ENCODE measurements around the gene ETNK2. TPM values are rescaled to one million over a fixed set of nuclear protein-coding genes. Genes with fewer than 3 reads are reported as not detected.
A peak's percentile ranks its signal among the peaks of the same experiment; 100 is the strongest.

The ETNK2 gene
- total RNA-seq, 1 donor from 2014 or later, result 5.3 TPM

- H3K27ac ChIP-seq, result no peak overlapping the region
These were observed 64.5 kb downstream of the ETNK2 start for GRCh38 chr1:204087181-204087892.

GRCh38 chr1:204085876-204086275, 66.0 kb downstream of the ETNK2 start:
- no peak overlapping the region for H3K4me3 Mint-ChIP-seq
- H3K27ac Mint-ChIP-seq, result no peak overlapping the region
- peaks cover 12% of the 10 kb centered on the region for H3K36me3 Mint-ChIP-seq
- DNase-seq (ENCODE audit: low spot score), result no peak
- H4K20me1 ChIP-seq (ENCODE audit: low read depth), result peaks cover 83% of the 10 kb centered on the region
- no peaks in the 10 kb centered on the region for H3K27me3 ChIP-seq
- peaks cover 100% of the 10 kb centered on the region for H3K79me2 ChIP-seq (ENCODE audit: low read depth)
- no peaks in the 10 kb centered on the region for H3K36me3 ChIP-seq
- peaks cover 31% of the 10 kb centered on the region for H3F3A ChIP-seq (ENCODE audit: low read depth)
- H3K9me3 Mint-ChIP-seq, result no peaks in the 10 kb centered on the region
- peaks cover 80% of the 10 kb centered on the region for H3K4me1 Mint-ChIP-seq
- H2AFZ ChIP-seq (replicated peaks), result no peak overlapping the region
- no peak overlapping the region for H3K9ac ChIP-seq
- H3K4me1 ChIP-seq, result peaks cover 68% of the 10 kb centered on the region
- no peak overlapping the region for H3K27ac ChIP-seq
- no peaks in the 10 kb centered on the region for H3K9me3 ChIP-seq (ENCODE audit: low read depth)
- no peak overlapping the region for H3K4me3 ChIP-seq
- H3K4me2 ChIP-seq, result no peak overlapping the region
- peaks cover 8% of the 10 kb centered on the region for H3K27me3 Mint-ChIP-seq (ENCODE audit: insufficient read depth, low read depth)
- TF ChIP-seq CTCF (IDR thresholded peaks at IDR 0.05) (no peak), EZH2phosphoT487 (IDR thresholded peaks at IDR 0.05) (no peak), EZH2 (IDR thresholded peaks at IDR 0.05) (no peak)

More at GRCh38 chr1:204087181-204087892, 64.5 kb downstream of the ETNK2 start:
- H2AFZ ChIP-seq (replicated peaks), result no peak overlapping the region
- no peaks in the 10 kb centered on the region for H3K9me3 ChIP-seq (ENCODE audit: low read depth)
- H3K4me3 ChIP-seq, result no peak overlapping the region
- H3K9me3 Mint-ChIP-seq, result no peaks in the 10 kb centered on the region
- H3K9ac ChIP-seq, result no peak overlapping the region
- H3F3A ChIP-seq (ENCODE audit: low read depth), result peaks cover 34% of the 10 kb centered on the region
- H3K4me3 Mint-ChIP-seq, result no peak overlapping the region
- peaks cover 100% of the 10 kb centered on the region for H3K79me2 ChIP-seq (ENCODE audit: low read depth)
- peaks cover 91% of the 10 kb centered on the region for H4K20me1 ChIP-seq (ENCODE audit: low read depth)
- no peak overlapping the region for H3K4me2 ChIP-seq
- no peaks in the 10 kb centered on the region for H3K36me3 ChIP-seq
- DNase-seq (ENCODE audit: low spot score), result no peak
- H3K27me3 Mint-ChIP-seq (ENCODE audit: insufficient read depth, low read depth), result peaks cover 4% of the 10 kb centered on the region
- peaks cover 12% of the 10 kb centered on the region for H3K36me3 Mint-ChIP-seq
- H3K4me1 ChIP-seq, result peaks cover 64% of the 10 kb centered on the region
- H3K4me1 Mint-ChIP-seq, result peaks cover 82% of the 10 kb centered on the region
- no peak overlapping the region for H3K27ac Mint-ChIP-seq
- TF ChIP-seq CTCF (IDR thresholded peaks at IDR 0.05), result no peak
- no peak for TF ChIP-seq EZH2 (IDR thresholded peaks at IDR 0.05)
- TF ChIP-seq EZH2phosphoT487 (IDR thresholded peaks at IDR 0.05), result no peak
- H3K27me3 ChIP-seq, result no peaks in the 10 kb centered on the region

- H3K9me3 Mint-ChIP-seq, result no peaks in the 10 kb centered on the region
- H3K9ac ChIP-seq, result no peak overlapping the region
These were observed 67.5 kb downstream of the ETNK2 start for GRCh38 chr1:204084247-204084772.

More at GRCh38 chr1:204084247-204084772, 67.5 kb downstream of the ETNK2 start:
- H2AFZ ChIP-seq (replicated peaks), result no peak overlapping the region
- peak overlapping the region; percentile 59 for H3K27ac ChIP-seq
- H3K36me3 Mint-ChIP-seq, result peaks cover 9% of the 10 kb centered on the region
- no peak overlapping the region for H3K4me3 ChIP-seq
- H3K27me3 ChIP-seq, result no peaks in the 10 kb centered on the region
- no peaks in the 10 kb centered on the region for H3K36me3 ChIP-seq
- no peak overlapping the region for H3K27ac Mint-ChIP-seq
- H3F3A ChIP-seq (ENCODE audit: low read depth), result peaks cover 34% of the 10 kb centered on the region
- H3K4me2 ChIP-seq, result peak overlapping the region; percentile 42
- no peaks in the 10 kb centered on the region for H3K9me3 ChIP-seq (ENCODE audit: low read depth)
- no peak overlapping the region for H3K4me3 Mint-ChIP-seq
- peaks cover 72% of the 10 kb centered on the region for H3K4me1 ChIP-seq
- peak; percentile 89 for DNase-seq (ENCODE audit: low spot score)
- H3K79me2 ChIP-seq (ENCODE audit: low read depth), result peaks cover 100% of the 10 kb centered on the region
- H4K20me1 ChIP-seq (ENCODE audit: low read depth), result peaks cover 80% of the 10 kb centered on the region
- H3K27me3 Mint-ChIP-seq (ENCODE audit: insufficient read depth, low read depth), result peaks cover 9% of the 10 kb centered on the region
- H3K4me1 Mint-ChIP-seq, result peaks cover 79% of the 10 kb centered on the region
- TF ChIP-seq EZH2phosphoT487 (IDR thresholded peaks at IDR 0.05) (no peak), EZH2 (IDR thresholded peaks at IDR 0.05) (no peak), CTCF (IDR thresholded peaks at IDR 0.05) (no peak)

All from neural progenitor cell (in vitro differentiated cells).